UCSD-AML1 (cell line): ENCODE results near the gene ETFA.
"Not testable (repeated sequence)": the region's sequence is repeated elsewhere in the genome, so short reads cannot be mapped to it uniquely, and the experiment has no call there.

Experiments used
- DNase-seq: peaks from one replicate; lab custom pipeline; 2025; ENCODE audit not compliant: unreplicated experiment; lab: John Stamatoyannopoulos, UW

ETFA gene

GRCh38 chr15:76327191-76328105 is 16.2 kb upstream of the ETFA start:
- DNase-seq = no peak

DNA sequence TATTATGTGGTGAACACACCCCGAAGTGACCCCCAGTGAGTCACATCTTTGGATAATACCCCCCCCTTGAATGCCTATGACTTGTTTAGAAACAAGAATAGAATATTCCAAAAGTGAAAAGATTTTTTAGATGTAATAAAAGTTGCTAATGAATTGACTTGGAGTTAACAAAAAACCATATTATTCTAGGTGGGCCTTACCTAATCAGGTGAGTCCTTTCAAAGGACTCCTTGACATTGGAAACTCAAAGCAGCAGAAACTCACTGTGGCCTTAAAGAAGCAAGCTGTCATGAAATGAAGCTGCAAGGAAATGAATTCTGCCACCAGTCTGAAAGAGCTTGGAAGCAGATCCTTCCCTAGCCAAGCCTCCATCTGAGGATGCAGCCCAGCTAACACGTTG is 14.4 kb upstream of the ETFA start:
- DNase-seq = no peak

DNA sequence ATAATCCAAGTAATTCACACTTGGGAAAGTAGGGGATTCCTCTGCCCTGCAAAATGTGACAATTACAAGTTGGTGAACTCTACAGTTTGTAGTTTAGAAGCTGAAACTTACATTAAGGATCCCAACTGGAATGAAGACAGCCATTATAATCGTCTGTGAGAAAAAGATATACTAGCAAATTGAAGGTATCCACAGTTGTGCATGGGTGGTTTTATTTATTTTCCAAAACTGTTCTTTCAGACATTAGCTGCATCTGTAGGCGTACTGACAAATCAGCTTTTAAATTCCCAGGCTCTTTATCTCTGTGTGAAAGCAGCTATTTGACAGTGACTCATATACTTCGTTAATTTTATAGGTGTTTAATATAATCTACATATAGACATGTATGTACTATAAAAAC is 12.8 kb upstream of the ETFA start:
- no peak for DNase-seq

DNA sequence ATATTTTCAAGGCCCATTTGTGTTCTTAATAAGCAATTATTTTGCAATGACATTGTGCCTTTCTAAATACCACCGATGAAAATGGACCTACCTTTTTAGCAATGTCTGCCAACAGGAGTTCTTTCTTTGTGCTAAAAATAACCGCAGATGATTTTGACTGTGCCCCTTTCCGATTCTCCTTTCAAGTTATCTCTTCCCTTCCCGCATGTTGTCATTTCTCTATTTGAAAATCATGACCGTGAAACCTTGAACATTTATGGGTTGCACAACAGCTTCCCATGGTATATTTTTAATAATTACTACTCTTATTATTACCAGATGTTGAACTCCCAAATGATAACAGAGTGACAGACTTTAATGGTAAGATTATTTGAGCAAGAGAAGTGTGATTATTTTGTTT is 10.3 kb upstream of the ETFA start:
- DNase-seq = no peak

DNA sequence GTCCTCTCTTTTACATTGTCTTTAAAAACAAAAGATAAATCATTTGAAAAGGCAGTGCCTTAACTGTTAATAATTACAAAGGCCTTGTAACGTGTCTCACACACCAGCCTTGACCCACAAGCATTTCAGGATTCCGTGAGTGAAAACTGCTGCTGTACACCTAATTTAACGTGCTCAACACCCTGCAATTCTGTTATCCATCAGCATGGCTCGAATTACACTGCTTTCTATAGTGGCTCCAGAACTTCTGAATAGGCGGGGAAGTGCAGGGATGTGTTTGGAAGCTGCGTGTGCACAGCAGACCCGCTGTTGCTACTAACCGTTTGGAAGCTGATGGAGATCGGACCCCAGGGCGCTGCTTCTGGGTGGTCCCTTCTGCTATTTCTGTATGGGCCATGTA is 9.9 kb upstream of the ETFA start:
- no peak for DNase-seq

DNA sequence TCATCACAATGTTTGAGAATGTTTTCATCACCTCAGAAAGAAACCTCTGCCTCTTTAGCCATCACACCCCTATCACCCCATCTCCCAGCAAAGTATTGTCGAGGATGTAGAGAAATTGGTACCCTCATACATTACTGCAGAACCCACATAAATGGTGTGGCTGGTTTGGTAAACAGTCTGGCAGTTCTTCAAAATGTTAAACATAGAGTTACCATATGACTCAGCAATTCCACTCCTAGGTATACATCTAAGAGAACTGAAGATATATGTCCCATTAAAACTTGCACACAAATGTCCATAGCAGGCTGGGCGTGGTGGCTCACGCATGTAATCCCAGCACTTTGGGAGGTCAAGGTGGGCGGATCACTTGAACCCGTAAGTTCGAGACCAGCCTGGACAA is 8.7 kb upstream of the ETFA start:
- DNase-seq = no peak

DNA sequence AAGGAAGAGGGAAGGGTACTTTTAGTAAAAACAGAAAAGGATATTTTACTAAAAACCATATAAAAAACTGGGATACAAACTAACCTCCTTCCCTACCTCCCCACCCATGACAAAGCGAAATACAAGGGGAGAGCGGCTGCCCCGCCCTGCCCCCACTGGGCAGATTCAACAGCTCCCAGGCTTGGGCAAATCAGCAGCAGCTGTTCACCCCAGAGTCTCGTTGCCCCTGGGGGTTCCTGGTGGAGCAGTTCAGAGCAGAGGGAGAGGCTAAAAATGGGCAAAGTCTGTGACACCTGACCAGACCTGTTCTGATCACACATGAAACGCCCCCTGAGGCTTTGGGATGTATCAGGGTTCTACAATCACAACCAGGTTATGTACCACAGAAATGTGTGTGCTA is 2.5 kb upstream of the ETFA start:
- no peak for DNase-seq

DNA sequence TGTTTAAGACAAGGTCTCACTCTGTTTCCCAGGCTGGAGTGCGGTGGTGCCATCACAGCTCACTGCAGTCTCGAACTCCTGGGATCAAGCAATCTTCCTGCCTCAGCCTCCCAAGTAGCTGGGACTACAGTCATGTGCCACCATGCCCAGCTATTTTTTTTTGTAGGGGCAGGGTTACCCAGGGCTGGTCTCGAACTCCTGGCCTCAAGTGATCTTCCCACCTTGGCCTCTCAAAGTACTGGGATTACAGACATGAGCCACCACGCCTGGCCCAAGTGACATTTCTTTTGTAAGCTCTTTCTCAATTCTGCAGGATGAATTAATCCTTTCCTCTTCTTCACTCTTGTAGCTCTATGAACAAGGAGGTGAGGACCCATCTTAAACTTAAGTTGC is 1.9 kb upstream of the ETFA start:
- DNase-seq = not testable (repeated sequence)

DNA sequence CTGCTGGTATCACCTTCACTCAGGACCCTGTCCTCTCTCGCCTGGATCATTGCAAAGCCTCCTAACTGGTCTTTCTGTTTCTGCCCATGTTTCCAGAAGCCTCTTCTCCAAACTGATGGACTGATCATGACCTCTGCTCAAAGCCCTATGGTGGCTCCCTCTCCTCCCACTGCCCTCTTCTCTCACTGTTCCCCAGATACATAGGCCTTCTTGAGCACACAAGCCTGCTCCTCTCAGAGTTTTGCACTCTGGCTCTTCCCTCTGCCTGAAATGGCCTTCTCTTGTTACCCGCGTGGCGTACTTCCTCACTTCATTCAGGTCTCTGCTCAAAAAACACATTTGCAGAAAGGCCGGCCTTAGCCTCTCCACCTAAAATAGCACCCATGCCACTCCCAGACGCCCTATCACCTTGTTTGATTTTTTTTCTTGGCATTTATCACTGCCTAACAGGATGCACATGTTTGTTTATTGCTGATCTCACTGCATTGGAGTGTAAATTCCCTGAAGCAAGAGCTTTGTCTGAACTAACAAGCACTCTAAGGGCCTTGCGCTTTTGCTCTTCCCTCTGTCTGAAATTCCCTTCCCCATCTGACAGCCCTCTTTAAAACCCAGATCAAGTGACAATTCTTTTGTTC is 1.4 kb upstream of the ETFA start:
- DNase-seq = no peak

DNA sequence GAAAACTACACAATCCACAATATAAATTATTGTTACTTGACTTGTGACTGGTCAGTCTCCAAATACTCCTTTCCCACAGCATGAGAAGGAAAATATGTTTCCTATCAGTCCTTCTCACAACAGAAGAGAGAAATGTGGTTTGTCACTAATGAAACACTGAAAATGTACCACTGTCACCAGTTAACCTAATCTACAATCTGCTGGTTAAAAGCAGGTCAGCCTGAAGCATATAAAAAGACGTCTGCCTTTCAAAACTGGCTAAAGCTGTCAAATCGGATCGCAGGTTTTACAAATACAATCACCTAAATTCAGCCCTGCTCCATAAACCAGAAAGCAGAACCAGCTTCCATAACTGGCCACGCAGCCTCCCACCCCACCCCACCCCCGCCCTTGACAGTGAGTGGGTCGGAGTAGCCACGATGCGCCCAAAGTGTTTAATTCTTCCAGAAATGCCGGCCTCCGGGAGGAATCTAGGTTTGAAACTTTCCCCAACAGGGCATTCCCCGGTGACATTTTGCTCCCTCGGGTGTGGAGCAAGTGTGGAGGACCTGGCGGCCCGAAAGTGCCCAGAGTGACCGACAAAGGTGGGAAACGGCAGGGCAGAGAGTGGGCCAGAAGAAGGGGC is 682 bp downstream of the ETFA start:
- peak; percentile 63 for DNase-seq

GRCh38 chr15:76309601-76310330 is 1.5 kb downstream of the ETFA start:
- DNase-seq = no peak

DNA sequence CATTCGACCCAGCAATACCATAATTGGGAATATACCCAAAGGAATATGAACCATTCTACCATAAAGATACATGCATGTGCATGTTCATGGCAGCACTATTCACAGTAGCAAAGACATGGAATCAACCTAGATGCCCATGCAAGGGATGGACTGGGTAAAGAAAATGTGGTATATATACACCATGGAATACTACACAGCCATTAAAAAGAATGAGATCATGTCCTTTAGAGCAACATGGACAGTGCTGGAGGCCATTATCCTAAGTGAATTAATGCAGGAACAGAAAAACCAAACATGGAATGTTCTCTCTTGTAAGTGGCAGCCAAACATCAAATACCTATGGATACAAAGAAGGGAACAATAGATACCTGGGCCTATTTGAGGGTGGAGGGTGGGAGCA is 7.4 kb downstream of the ETFA start:
- DNase-seq = no peak

GRCh38 chr15:76299786-76300185 is 11.5 kb downstream of the ETFA start:
- no peak for DNase-seq

DNA sequence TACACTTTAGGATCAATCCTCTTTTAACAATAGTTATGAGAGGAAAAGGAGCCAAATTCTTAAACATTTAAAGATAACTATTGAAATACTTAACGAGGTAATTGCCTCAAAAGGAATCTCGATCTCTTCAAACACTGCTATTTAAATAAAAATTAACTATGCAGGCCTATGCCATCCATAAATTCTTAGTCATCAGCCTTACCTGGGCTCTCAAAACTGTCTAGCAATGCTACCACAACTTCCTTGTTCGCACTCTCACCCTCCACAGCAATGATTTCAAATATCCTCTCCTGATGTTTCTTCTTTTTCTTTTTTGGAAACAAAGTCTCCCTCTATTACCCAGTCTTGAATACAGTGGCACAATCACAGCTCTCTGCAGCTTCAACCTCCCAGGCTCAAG is 12.3 kb downstream of the ETFA start:
- DNase-seq = no peak

GRCh38 chr15:76297951-76298350 is 13.3 kb downstream of the ETFA start:
- DNase-seq = not testable (repeated sequence)

GRCh38 chr15:76296849-76297248 is 14.4 kb downstream of the ETFA start:
- DNase-seq = no peak

GRCh38 chr15:76294463-76294862 is 16.8 kb downstream of the ETFA start:
- not testable (repeated sequence) for DNase-seq

DNA sequence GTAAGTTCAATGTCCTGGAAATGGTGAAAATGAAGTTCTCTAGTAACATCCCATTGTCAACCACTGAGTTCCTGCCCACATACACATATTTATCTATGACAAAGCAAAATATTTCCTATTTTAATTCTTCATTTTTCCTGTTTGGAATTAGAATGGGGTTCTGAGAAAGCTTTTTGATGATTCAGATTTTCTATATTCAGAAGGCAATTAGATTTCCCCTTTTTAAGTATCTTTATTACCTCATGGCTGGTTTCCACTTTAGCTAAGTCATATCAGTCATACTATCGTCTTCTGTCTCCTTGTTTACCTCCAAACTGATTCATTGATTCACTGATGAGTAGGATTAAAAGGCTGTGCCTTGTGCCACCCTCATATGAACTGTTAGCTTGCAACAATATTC is 17.9 kb downstream of the ETFA start:
- DNase-seq = no peak

GRCh38 chr15:76289582-76289981 is 21.7 kb downstream of the ETFA start:
- DNase-seq = no peak

DNA sequence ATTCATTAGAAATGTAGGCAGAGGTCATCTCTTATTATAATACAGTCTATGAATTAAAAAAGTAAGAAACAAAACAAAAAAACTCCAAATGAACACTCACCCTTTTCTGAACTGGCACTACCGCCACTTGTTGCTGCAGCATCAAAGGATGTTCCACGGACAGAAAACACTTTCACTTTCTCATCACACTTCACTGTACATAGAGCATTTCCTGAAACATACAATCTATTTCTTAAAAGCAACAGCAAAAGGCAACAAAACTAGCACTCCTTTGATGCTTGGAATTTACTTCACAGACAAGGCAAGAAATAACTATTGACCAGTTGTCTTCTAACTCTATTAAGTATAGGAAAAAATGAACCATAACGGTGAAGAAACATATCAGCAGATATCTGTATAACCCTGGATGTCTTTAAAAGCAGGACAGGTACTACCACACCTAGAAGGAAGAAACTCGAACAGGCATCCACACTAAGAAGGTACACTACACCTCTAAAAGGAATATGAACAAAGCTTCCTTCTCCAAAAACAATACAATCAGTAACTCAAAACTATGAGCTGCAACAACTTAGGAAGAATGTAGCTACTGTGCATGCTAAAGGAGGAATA is 24.9 kb downstream of the ETFA start:
- no peak for DNase-seq

- no peak for DNase-seq
These were observed 25.9 kb downstream of the ETFA start for GRCh38 chr15:76285241-76285825.
